Endothelial cell of umbilical vein (primary cell): ENCODE data around the gene CSNK1E. TPM values are rescaled to one million over a fixed set of nuclear protein-coding genes. Genes with fewer than 3 reads are reported as not detected.

Experiments
- BruUV-seq: library from RNA; stranded (reverse); fragments of 400-500 nt; replicated peaks from 2 replicates; lab custom pipeline; 2021; lab: Mats Ljungman, UMichigan
- CTCF ChIA-PET: fragments of 300-600, 350-600 bp; sonication (Branson Sonifier 250); formaldehyde crosslinking; loops from one replicate; lab custom pipeline; 2021; ENCODE audit warnings: antibody characterized with exemption, inconsistent platforms; lab: Charles Lee
- POLR2A ChIA-PET: fragments of 300-600, 350-600 bp; sonication (Branson Sonifier 250); formaldehyde crosslinking; loops from one replicate; lab custom pipeline; 2021; ENCODE audit warnings: antibody characterized with exemption, inconsistent platforms; lab: Charles Lee
- DNase-seq: peaks from one replicate; pipeline ENCODE4 v3.0.0-alpha.2; 2011; ENCODE audit warnings: low read depth, low spot score
- FAIRE-seq: peaks from 2 replicates; lab custom pipeline; 2011; peaks lifted over from hg19 to GRCh38; lab: Jason Lieb, UNC
- H2AFZ ChIP-seq: 2 replicates; pipeline ENCODE4 v1.6.0; 2012; ENCODE audit warnings: low read depth, low read length, control low read depth, inconsistent platforms
- H3K27ac ChIP-seq: 2 replicates; pipeline ENCODE4 v1.5.1; 2011; ENCODE audit warnings: low read depth, mild to moderate bottlenecking, control low read depth, low read length, moderate library complexity; ENCODE audit not compliant: insufficient read depth
- H3K27me3 ChIP-seq, 2 experiments: 2 replicates each; pipeline versions ENCODE4 v1.6.0 to v1.6.1; 2011; ENCODE audit warnings: low read length in 2 of 2, mixed read lengths in 1 of 2; ENCODE audit not compliant: control insufficient read depth in 2 of 2, insufficient read depth in 2 of 2
- H3K36me3 ChIP-seq, 2 experiments: 2 replicates in 1 of 2; 3 replicates in 1 of 2; pipeline ENCODE4 v1.5.1; 2011; ENCODE audit warnings: low read length in 2 of 2, mild to moderate bottlenecking in 1 of 2, moderate library complexity in 1 of 2; ENCODE audit not compliant: control insufficient read depth in 2 of 2, insufficient read depth in 2 of 2; ENCODE audit errors: extremely low read depth in 1 of 2
- H3K4me1 ChIP-seq: 3 replicates; pipeline ENCODE4 v1.5.1; 2011; ENCODE audit warnings: mild to moderate bottlenecking, low read length; ENCODE audit not compliant: control insufficient read depth, insufficient read depth; ENCODE audit errors: extremely low read depth
- H3K4me2 ChIP-seq: 2 replicates; pipeline ENCODE4 v1.6.1; 2011; ENCODE audit warnings: low read length, control low read depth, mixed read lengths; ENCODE audit not compliant: insufficient read depth
- H3K4me3 ChIP-seq, 3 experiments: fragments of 200-600 bp in 1 of 3; sonication (generic), shearing (Covaris generic) in 1 of 3; replicated peaks in 1 of 3; 2 replicates each; pipeline ENCODE4 v1.5.1; 2011 to 2016; ENCODE audit warnings: control low read depth in 3 of 3, low read length in 3 of 3, mild to moderate bottlenecking in 2 of 3, inconsistent platforms in 1 of 3, low read depth in 1 of 3, moderate library complexity in 1 of 3; ENCODE audit not compliant: insufficient read depth in 1 of 3
- H3K79me2 ChIP-seq: 2 replicates; pipeline ENCODE4 v1.6.0; 2012; ENCODE audit warnings: low read length, inconsistent platforms; ENCODE audit not compliant: control insufficient read depth, insufficient read depth
- H3K9ac ChIP-seq: replicated peaks from 2 replicates; pipeline ENCODE3; 2011; ENCODE audit warnings: low read length, control low read depth; ENCODE audit not compliant: insufficient read depth; ENCODE audit errors: extremely low read depth
- H3K9me1 ChIP-seq: replicated peaks from 3 replicates; pipeline ENCODE4 v1.6.0; 2011; ENCODE audit warnings: mild to moderate bottlenecking, low read length; ENCODE audit not compliant: control insufficient read depth, insufficient read depth; ENCODE audit errors: extremely low read depth
- H3K9me3 ChIP-seq: replicated peaks from 2 replicates; pipeline ENCODE4 v1.5.1; 2012; ENCODE audit warnings: low read length, inconsistent platforms; ENCODE audit not compliant: control insufficient read depth, insufficient read depth
- H4K20me1 ChIP-seq: replicated peaks from 2 replicates; pipeline ENCODE3; 2011; ENCODE audit warnings: mild to moderate bottlenecking, low read length; ENCODE audit not compliant: control insufficient read depth, insufficient read depth; ENCODE audit errors: extremely low read depth
- EZH2 ChIP-seq: IDR thresholded peaks from 2 replicates; pipeline ENCODE4 v1.6.1; 2012; ENCODE audit warnings: borderline replicate concordance, low read depth, mild to moderate bottlenecking, moderate library complexity, low read length, inconsistent platforms; ENCODE audit not compliant: severe bottlenecking
- FOS ChIP-seq: IDR thresholded peaks from 2 replicates; pipeline ENCODE4 v1.6.1; 2011; ENCODE audit warnings: mild to moderate bottlenecking, low read length, moderate library complexity, borderline replicate concordance; ENCODE audit not compliant: insufficient read depth
- GATA2 ChIP-seq: IDR thresholded peaks from 2 replicates; pipeline ENCODE4 v1.7.0; 2011; ENCODE audit warnings: low read depth, mild to moderate bottlenecking, moderate library complexity, mixed read lengths, low read length; ENCODE audit not compliant: insufficient read length, insufficient read depth
- JUN ChIP-seq: IDR thresholded peaks from 2 replicates; pipeline ENCODE4 v1.6.1; 2011; ENCODE audit warnings: borderline replicate concordance, low read depth; ENCODE audit not compliant: insufficient read length, insufficient read depth
- MYC ChIP-seq: IDR thresholded peaks from one replicate; pipeline ENCODE4 v1.6.1; 2011; ENCODE audit warnings: mild to moderate bottlenecking, low read depth, low read length
- POLR2A ChIP-seq: IDR thresholded peaks from 2 replicates; pipeline ENCODE4 v1.6.1; 2012; ENCODE audit warnings: low read depth, mild to moderate bottlenecking, control low read depth, low read length
- POLR2AphosphoS5 ChIP-seq: IDR thresholded peaks from 2 replicates; pipeline ENCODE4 v1.6.1; 2012; ENCODE audit warnings: low read depth, mild to moderate bottlenecking, control low read depth, low read length, moderate library complexity; ENCODE audit not compliant: insufficient read depth
- dilution Hi-C: fragments of 300-500 bp; cut with MboI; formaldehyde crosslinking; loops from one replicate; pipeline ENCODE4 v1.15.0; 2019; ENCODE audit warnings: low sequenced_read_pairs; ENCODE audit not compliant: extremely low pct_ligation_motif_present
- intact Hi-C: fragments of 100-400 bp; cut with micrococcal nuclease; formaldehyde crosslinking; loops from one replicate; pipeline ENCODE4 v1.10.0; 2022
- polyA plus RNA-seq, 4 experiments: library from polyadenylated mRNA; depleted of rRNA in 3 of 4; stranded (reverse) in 3 of 4; unstranded in 1 of 4; fragments of >200 nt; gene quantifications; 2 replicates each; pipeline versions ENCODE4 v1.2.1 to v1.2.3, GENCODE V29; 2011 to 2012; ENCODE audit warnings: missing spikeins in 1 of 4
- total RNA-seq: library from RNA; stranded (reverse); gene quantifications from 2 replicates; pipeline ENCODE4 v1.2.3, GENCODE V29; 2021
- TF ChIP-seq, protein P1 (sequence below): IDR thresholded peaks from 2 replicates; pipeline ENCODE4 v1.6.1; 2011; ENCODE audit not compliant: insufficient read depth, insufficient read length
- TF ChIP-seq, protein P2 (sequence below), 2 donors: IDR thresholded peaks; 1 replicate in 1 of 2; 2 replicates in 1 of 2; pipeline ENCODE4 v1.5.1; 2011; ENCODE audit warnings: low read length in 2 of 2, mild to moderate bottlenecking in 2 of 2, moderate library complexity in 2 of 2, control low read depth in 1 of 2, inconsistent platforms in 1 of 2, low read depth in 1 of 2; ENCODE audit not compliant: insufficient read depth in 1 of 2; ENCODE audit errors: extremely low read depth in 1 of 2

CSNK1E gene
- total and polyA plus RNA-seq, 2 donors (not counting 3 experiments of a cell fraction or from before 2014, with no cell fraction given) = 259 to 262 TPM

DNA sequence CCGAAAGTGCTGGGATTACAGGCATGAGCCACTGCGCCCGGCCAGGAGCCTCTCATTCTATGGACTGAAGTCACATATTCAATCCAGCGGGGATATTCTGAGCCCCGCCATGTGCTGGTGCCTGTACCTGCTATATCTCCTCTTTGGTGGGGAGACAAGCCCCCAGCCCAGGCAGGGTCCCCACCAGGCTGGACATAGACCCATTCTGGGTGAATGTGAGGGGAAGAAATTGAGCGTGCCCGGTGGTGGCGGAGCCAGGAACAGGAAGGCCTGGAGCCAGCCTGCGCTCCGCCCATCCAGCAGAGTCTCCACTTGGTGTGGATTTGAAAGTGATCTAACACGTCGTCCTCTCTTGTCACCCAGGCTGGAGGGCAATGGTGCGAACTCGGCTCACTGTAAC is 38.0 kb upstream of the CSNK1E start:
- H4K20me1 ChIP-seq = no peaks in the 10 kb centered on the region
- DNase-seq = no peak
- H3K36me3 ChIP-seq = no peaks in the 10 kb centered on the region
- H3K4me3 ChIP-seq = no peak overlapping the region
- no peaks in the 10 kb centered on the region for H3K4me1 ChIP-seq
- H3K27me3 ChIP-seq = no peaks in the 10 kb centered on the region
- TF ChIP-seq, protein P1, sequence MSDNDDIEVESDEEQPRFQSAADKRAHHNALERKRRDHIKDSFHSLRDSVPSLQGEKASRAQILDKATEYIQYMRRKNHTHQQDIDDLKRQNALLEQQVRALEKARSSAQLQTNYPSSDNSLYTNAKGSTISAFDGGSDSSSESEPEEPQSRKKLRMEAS = no peak
- ChIA-PET POLR2A (no interaction called here), CTCF (interaction anchor here (2.1 to 2.9 kb wide), 2 partner anchors 281 to 303 kb away, joined by 5 to 29 read pairs; no protein-coding TSS in a partner anchor)
- dilution Hi-C loops (no loop called here), intact Hi-C loops (loop anchor here (10.0 kb wide), 1 partner anchor 120 kb away; no protein-coding TSS in a partner anchor)
- no peak overlapping the region for H3K4me2 ChIP-seq
- FAIRE-seq = no peak
- no peaks in the 10 kb centered on the region for H3K9me1 ChIP-seq
- H3K79me2 ChIP-seq = no peaks in the 10 kb centered on the region
- no peak overlapping the region for H2AFZ ChIP-seq
- no TSS peak for BruUV-seq
- H3K9me3 ChIP-seq = no peaks in the 10 kb centered on the region
- no peak overlapping the region for H3K9ac ChIP-seq
- no peak overlapping the region for H3K27ac ChIP-seq

DNA sequence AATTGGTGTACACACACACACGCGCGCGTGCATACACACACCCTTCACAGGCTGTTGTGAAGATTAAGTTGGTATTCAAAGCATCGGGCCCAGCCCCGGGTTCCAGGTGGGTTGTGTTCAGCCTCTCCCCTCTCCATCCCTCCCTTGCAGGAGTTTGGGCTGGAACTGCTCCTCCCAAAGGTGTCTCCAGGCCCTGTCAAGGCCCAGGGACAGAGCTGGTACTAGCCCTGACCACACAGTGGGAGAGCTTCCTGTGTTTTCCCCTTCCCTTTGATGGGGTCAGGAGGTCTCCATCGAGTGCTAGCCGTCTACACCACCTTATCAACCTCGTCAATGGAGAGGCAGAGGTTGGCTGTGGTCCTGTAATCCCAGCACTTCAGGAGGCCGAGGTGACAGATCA is 36.5 kb upstream of the CSNK1E start:
- no TSS peak for BruUV-seq
- Histone ChIP-seq H3K4me2 (no peak overlapping the region), H3K4me1 (no peaks in the 10 kb centered on the region), H3K4me3 (no peak overlapping the region), H3K27me3 (no peaks in the 10 kb centered on the region), H3K79me2 (no peaks in the 10 kb centered on the region), H3K9ac (no peak overlapping the region), H4K20me1 (no peaks in the 10 kb centered on the region), H3K36me3 (no peaks in the 10 kb centered on the region), H3K9me1 (no peaks in the 10 kb centered on the region), H3K27ac (no peak overlapping the region), H3K9me3 (no peaks in the 10 kb centered on the region), H2AFZ (no peak overlapping the region)
- ChIA-PET CTCF (interaction anchor here (0.5 to 2.9 kb wide), 5 partner anchors 38 to 302 kb away, joined by 3 to 29 read pairs (median 3); no protein-coding TSS in a partner anchor), POLR2A (no interaction called here)
- TF ChIP-seq FOS (no peak), GATA2 (no peak), MYC (no peak), EZH2 (no peak), JUN (no peak), POLR2AphosphoS5 (no peak), POLR2A (no peak)
- TF ChIP-seq, protein P2, sequence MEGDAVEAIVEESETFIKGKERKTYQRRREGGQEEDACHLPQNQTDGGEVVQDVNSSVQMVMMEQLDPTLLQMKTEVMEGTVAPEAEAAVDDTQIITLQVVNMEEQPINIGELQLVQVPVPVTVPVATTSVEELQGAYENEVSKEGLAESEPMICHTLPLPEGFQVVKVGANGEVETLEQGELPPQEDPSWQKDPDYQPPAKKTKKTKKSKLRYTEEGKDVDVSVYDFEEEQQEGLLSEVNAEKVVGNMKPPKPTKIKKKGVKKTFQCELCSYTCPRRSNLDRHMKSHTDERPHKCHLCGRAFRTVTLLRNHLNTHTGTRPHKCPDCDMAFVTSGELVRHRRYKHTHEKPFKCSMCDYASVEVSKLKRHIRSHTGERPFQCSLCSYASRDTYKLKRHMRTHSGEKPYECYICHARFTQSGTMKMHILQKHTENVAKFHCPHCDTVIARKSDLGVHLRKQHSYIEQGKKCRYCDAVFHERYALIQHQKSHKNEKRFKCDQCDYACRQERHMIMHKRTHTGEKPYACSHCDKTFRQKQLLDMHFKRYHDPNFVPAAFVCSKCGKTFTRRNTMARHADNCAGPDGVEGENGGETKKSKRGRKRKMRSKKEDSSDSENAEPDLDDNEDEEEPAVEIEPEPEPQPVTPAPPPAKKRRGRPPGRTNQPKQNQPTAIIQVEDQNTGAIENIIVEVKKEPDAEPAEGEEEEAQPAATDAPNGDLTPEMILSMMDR (IDR thresholded peaks at IDR 0.05; ENCODE audit: extremely low read depth in 1 of 2, insufficient read depth in 1 of 2, low read depth in 1 of 2, low read length in 2 of 2) = no peak
- TF ChIP-seq, protein P1 = no peak
- no peak for FAIRE-seq
- intact Hi-C loops = loop anchor here (1.0 to 10.0 kb wide), 4 partner anchors 35 to 301 kb away; no protein-coding TSS in a partner anchor
- DNase-seq = no peak
- dilution Hi-C loops = no loop called here
